Thymus (tissue), 11 donors: Measurements from ENCODE around the gene TMEM131L. TPM values are rescaled to one million over a fixed set of nuclear protein-coding genes. Genes with fewer than 3 reads are reported as not detected.
A peak's percentile ranks its signal among the peaks of the same experiment; 100 is the strongest.

Experiments used
- DNase-seq, 9 donors: peaks; one replicate each; pipeline ENCODE4 v3.0.0-alpha.2; 2013; ENCODE audit warnings: low spot score in 9 of 9, low read depth in 6 of 9, missing footprints in 1 of 9
- H3K27ac ChIP-seq, 2 donors: one replicate each; pipeline ENCODE4 v1.5.1; 2013; ENCODE audit warnings: control low read depth in 1 of 2, low read depth in 1 of 2, low read length in 1 of 2, mild to moderate bottlenecking in 1 of 2, moderate library complexity in 1 of 2
- H3K27me3 ChIP-seq, 2 donors: one replicate each; pipeline ENCODE4 v1.5.1; 2013; ENCODE audit warnings: low read length in 1 of 2; ENCODE audit not compliant: control insufficient read depth in 2 of 2, insufficient read depth in 1 of 2
- H3K36me3 ChIP-seq, 2 donors: one replicate each; pipeline ENCODE4 v1.5.1; 2013; ENCODE audit warnings: low read length in 1 of 2, mild to moderate bottlenecking in 1 of 2, moderate library complexity in 1 of 2; ENCODE audit not compliant: control insufficient read depth in 2 of 2, insufficient read depth in 2 of 2
- H3K4me1 ChIP-seq, 2 donors: one replicate each; pipeline ENCODE4 v1.5.1; 2013; ENCODE audit warnings: low read length in 2 of 2; ENCODE audit not compliant: control insufficient read depth in 2 of 2, insufficient read depth in 2 of 2
- H3K4me3 ChIP-seq, 2 donors: one replicate each; pipeline ENCODE4 v1.5.1; 2013; ENCODE audit warnings: low read length in 2 of 2, control low read depth in 1 of 2, mild to moderate bottlenecking in 1 of 2
- H3K9me3 ChIP-seq, 2 donors: one replicate each; pipeline ENCODE4 v1.5.1; 2013; ENCODE audit warnings: low read length in 1 of 2, mild to moderate bottlenecking in 1 of 2; ENCODE audit not compliant: control insufficient read depth in 2 of 2, insufficient read depth in 1 of 2
- WGBS: extraction: QIAGEN DNeasy Blood & Tissue Kit; methylation state at CpG from one replicate; pipeline ENCODE4 v1.1.7; 2013; 5-methylcytosine and 5-hydroxymethylcytosine counted together
- polyA plus RNA-seq: library from polyadenylated mRNA; stranded (reverse); fragments of 200-250 nt; gene quantifications from one replicate; pipeline ENCODE4 v1.2.3, GENCODE V29; 2013
- total RNA-seq: library from RNA; stranded (reverse); fragments of 120-200 nt; gene quantifications from one replicate; pipeline ENCODE4 v1.2.4, GENCODE V29; 2013
- donor health status: healthy.

TMEM131L gene
- total and polyA plus RNA-seq, 2 donors, result 32.8 to 40.9 TPM

GRCh38 chr4:153481478-153481877, 15.3 kb downstream of the TMEM131L start:
- 92% methylated on average over 9 of the region's 9 CpGs for WGBS
- Histone ChIP-seq H3K27ac (no peak overlapping the region), H3K4me1 (peaks cover 15 to 28% of the 10 kb centered on the region in 2 donors)

GRCh38 chr4:153483432-153484418, 17.6 kb downstream of the TMEM131L start:
- WGBS, result 69% methylated on average over 10 of the region's 10 CpGs
- Histone ChIP-seq H3K9me3 (peaks cover 0 to 1% of the 10 kb centered on the region in 2 donors), H3K4me3 (no peak overlapping the region), H3K27ac (peak overlapping the region; percentile 19 to 21), H3K36me3 (peaks cover 18 to 52% of the 10 kb centered on the region in 2 donors), H3K27me3 (no peaks in the 10 kb centered on the region), H3K4me1 (peaks cover 32 to 46% of the 10 kb centered on the region in 2 donors)
- no peak for DNase-seq

More at GRCh38 chr4:153481478-153481877, 15.3 kb downstream of the TMEM131L start:
- Histone ChIP-seq H3K36me3 (peaks cover 13 to 54% of the 10 kb centered on the region in 2 donors), H3K4me3 (no peak overlapping the region), H3K9me3 (no peaks in the 10 kb centered on the region), H3K27me3 (no peaks in the 10 kb centered on the region)
- no peak for DNase-seq

GRCh38 chr4:153485359-153485758, 19.2 kb downstream of the TMEM131L start:
- 91% methylated on average over 2 of the region's 2 CpGs for WGBS
- no peaks in the 10 kb centered on the region for H3K27me3 ChIP-seq
- H3K4me1 ChIP-seq, result peaks cover 38 to 54% of the 10 kb centered on the region in 2 donors

GRCh38 chr4:153485860-153486259, 19.7 kb downstream of the TMEM131L start:
- H3K9me3 ChIP-seq, result peaks cover 0 to 1% of the 10 kb centered on the region in 2 donors
- H3K4me1 ChIP-seq, result peaks cover 38 to 52% of the 10 kb centered on the region in 2 donors
- no peak for DNase-seq
- H3K27me3 ChIP-seq, result no peaks in the 10 kb centered on the region
- peak overlapping the region in 1 of 2 donors; percentile 82 for H3K27ac ChIP-seq
- no peak overlapping the region for H3K4me3 ChIP-seq
- H3K36me3 ChIP-seq, result peaks cover 12 to 47% of the 10 kb centered on the region in 2 donors
- WGBS, result 83% methylated on average over 5 of the region's 5 CpGs

More at GRCh38 chr4:153485359-153485758, 19.2 kb downstream of the TMEM131L start:
- H3K4me3 ChIP-seq, result no peak overlapping the region
- H3K9me3 ChIP-seq, result peaks cover 0 to 1% of the 10 kb centered on the region in 2 donors
- DNase-seq, result no peak
- H3K36me3 ChIP-seq, result peaks cover 15 to 52% of the 10 kb centered on the region in 2 donors
- H3K27ac ChIP-seq, result peak overlapping the region in 1 of 2 donors; percentile 4

GRCh38 chr4:153486281-153487151, 20.4 kb downstream of the TMEM131L start:
- WGBS, result 61% methylated on average over 14 of the region's 14 CpGs
- H3K9me3 ChIP-seq, result peaks cover 0 to 1% of the 10 kb centered on the region in 2 donors
- H3K4me3 ChIP-seq, result no peak overlapping the region
- DNase-seq, result no peak
- H3K4me1 ChIP-seq, result peaks cover 38 to 48% of the 10 kb centered on the region in 2 donors
- H3K27me3 ChIP-seq, result no peaks in the 10 kb centered on the region
- peak overlapping the region; percentile 76 to 82 for H3K27ac ChIP-seq
- peaks cover 8 to 41% of the 10 kb centered on the region in 2 donors for H3K36me3 ChIP-seq

GRCh38 chr4:153488006-153488891, 22.1 kb downstream of the TMEM131L start:
- peak overlapping the region; percentile 34 to 46 for H3K4me3 ChIP-seq
- H3K9me3 ChIP-seq, result peaks cover 0 to 1% of the 10 kb centered on the region in 2 donors
- H3K36me3 ChIP-seq, result peaks cover 8 to 48% of the 10 kb centered on the region in 2 donors
- peak in 3 of 9 donors; percentile 60 to 82 (median 68) for DNase-seq
- peak overlapping the region; percentile 77 to 82 for H3K27ac ChIP-seq
- H3K4me1 ChIP-seq, result peaks cover 41 to 56% of the 10 kb centered on the region in 2 donors
- WGBS, result 3% methylated on average over 24 of the region's 24 CpGs
- no peaks in the 10 kb centered on the region for H3K27me3 ChIP-seq

GRCh38 chr4:153489856-153490558, 23.8 kb downstream of the TMEM131L start:
- Histone ChIP-seq H3K27ac (peak overlapping the region in 1 of 2 donors; percentile 36), H3K4me1 (peaks cover 35 to 55% of the 10 kb centered on the region in 2 donors), H3K36me3 (peaks cover 11 to 50% of the 10 kb centered on the region in 2 donors), H3K4me3 (no peak overlapping the region), H3K27me3 (no peaks in the 10 kb centered on the region), H3K9me3 (peaks cover 0 to 1% of the 10 kb centered on the region in 2 donors)
- no peak for DNase-seq
- WGBS, result 88% methylated on average over 7 of the region's 7 CpGs
